Liver (tissue), 3 donors: ENCODE results near the gene SEPTIN10.

Source experiments
- EGR1 ChIP-seq, 2 donors: IDR thresholded peaks; 2 replicates each; pipeline ENCODE4 v1.6.1; 2016 to 2018; ENCODE audit warnings: antibody characterized with exemption in 2 of 2, low read depth in 2 of 2
- GABPA ChIP-seq, 2 donors: IDR thresholded peaks in 1 of 2; conservative IDR thresholded peaks in 1 of 2; 2 replicates each; pipeline ENCODE4 v1.6.1; 2016; ENCODE audit warnings: antibody characterized with exemption in 2 of 2, mild to moderate bottlenecking in 1 of 2, moderate library complexity in 1 of 2
- JUND ChIP-seq, 2 donors: IDR thresholded peaks; 2 replicates each; pipeline ENCODE4 v1.6.1; 2016; ENCODE audit warnings: antibody characterized with exemption in 2 of 2
- MAX ChIP-seq: IDR thresholded peaks from 2 replicates; pipeline ENCODE4 v1.6.1; 2016; ENCODE audit warnings: antibody characterized with exemption
- RAD21 ChIP-seq, 2 donors: IDR thresholded peaks; 2 replicates each; pipeline ENCODE4 v1.6.1; 2016; ENCODE audit warnings: antibody characterized with exemption in 2 of 2, mild to moderate bottlenecking in 2 of 2
- SP1 ChIP-seq: IDR thresholded peaks from 2 replicates; pipeline ENCODE4 v1.6.1; 2018; ENCODE audit warnings: antibody characterized with exemption, mild to moderate bottlenecking
- TAF1 ChIP-seq: conservative IDR thresholded peaks from 2 replicates; pipeline ENCODE4 v1.6.1; 2016; ENCODE audit warnings: antibody characterized with exemption, mild to moderate bottlenecking
- TF ChIP-seq, protein P1 (sequence below): fragments of 150-350 bp; IDR thresholded peaks from 2 replicates; pipeline ENCODE4 v1.5.1; 2017; ENCODE audit warnings: improper control_type of control experiment, low read depth, low read length; ENCODE audit not compliant: missing input control
- donor health status: healthy.
- donor health status: healthy.

- TF ChIP-seq, protein P1, sequence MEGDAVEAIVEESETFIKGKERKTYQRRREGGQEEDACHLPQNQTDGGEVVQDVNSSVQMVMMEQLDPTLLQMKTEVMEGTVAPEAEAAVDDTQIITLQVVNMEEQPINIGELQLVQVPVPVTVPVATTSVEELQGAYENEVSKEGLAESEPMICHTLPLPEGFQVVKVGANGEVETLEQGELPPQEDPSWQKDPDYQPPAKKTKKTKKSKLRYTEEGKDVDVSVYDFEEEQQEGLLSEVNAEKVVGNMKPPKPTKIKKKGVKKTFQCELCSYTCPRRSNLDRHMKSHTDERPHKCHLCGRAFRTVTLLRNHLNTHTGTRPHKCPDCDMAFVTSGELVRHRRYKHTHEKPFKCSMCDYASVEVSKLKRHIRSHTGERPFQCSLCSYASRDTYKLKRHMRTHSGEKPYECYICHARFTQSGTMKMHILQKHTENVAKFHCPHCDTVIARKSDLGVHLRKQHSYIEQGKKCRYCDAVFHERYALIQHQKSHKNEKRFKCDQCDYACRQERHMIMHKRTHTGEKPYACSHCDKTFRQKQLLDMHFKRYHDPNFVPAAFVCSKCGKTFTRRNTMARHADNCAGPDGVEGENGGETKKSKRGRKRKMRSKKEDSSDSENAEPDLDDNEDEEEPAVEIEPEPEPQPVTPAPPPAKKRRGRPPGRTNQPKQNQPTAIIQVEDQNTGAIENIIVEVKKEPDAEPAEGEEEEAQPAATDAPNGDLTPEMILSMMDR, result no peak
- TF ChIP-seq EGR1 (IDR thresholded peaks at IDR 0.05; ENCODE audit: low read depth in 2 of 2), result no peak
- no peak for TF ChIP-seq SP1
- TF ChIP-seq TAF1, result no peak
- no peak for TF ChIP-seq JUND (IDR thresholded peaks at IDR 0.05)
- no peak for TF ChIP-seq MAX
- no peak for TF ChIP-seq RAD21 (IDR thresholded peaks at IDR 0.05)
- TF ChIP-seq GABPA (IDR thresholded peaks at IDR 0.05 in 1 of 2, conservative IDR thresholded peaks at IDR 0.05 in 1 of 2), result no peak
These were observed 120.4 kb downstream of the SEPTIN10 start for GRCh38 chr2:109493176-109493935.
